ENCODE measurements around the gene DNAH10.

The DNAH10 gene

GRCh38 chr12:123882161-123882705, 120.1 kb downstream of the DNAH10 start:
- H3K9me3 ChIP-seq (ENCODE audit: insufficient read depth, low read depth, low read length) = no peaks in the 10 kb centered on the region
- no peak overlapping the region for H3K4me2 ChIP-seq (ENCODE audit: low read depth, low read length, poor library complexity, severe bottlenecking)
- H3K9me2 ChIP-seq (replicated peaks; ENCODE audit: low read depth, low read length) = no peaks in the 10 kb centered on the region

GRCh38 chr12:123886258-123886657, 124.2 kb downstream of the DNAH10 start:
- Histone ChIP-seq H3K4me3 (ENCODE audit: low read length, poor library complexity, severe bottlenecking) (no peak overlapping the region), H3K9me3 (ENCODE audit: insufficient read depth, low read depth, low read length) (no peaks in the 10 kb centered on the region), H3K27me3 (ENCODE audit: insufficient read depth, low read length, poor library complexity, severe bottlenecking) (no peaks in the 10 kb centered on the region), H2AFZ (ENCODE audit: low read length) (no peak overlapping the region), H3K9me2 (replicated peaks; ENCODE audit: low read depth, low read length) (no peaks in the 10 kb centered on the region), H3K79me2 (ENCODE audit: insufficient read depth, low read length) (no peaks in the 10 kb centered on the region), H3K4me2 (ENCODE audit: low read depth, low read length, poor library complexity, severe bottlenecking) (no peak overlapping the region), H3K4me1 (ENCODE audit: insufficient read depth, low read length, poor library complexity, severe bottlenecking) (peaks cover 3% of the 10 kb centered on the region), H4K20me1 (ENCODE audit: insufficient read depth, low read length, poor library complexity, severe bottlenecking) (no peaks in the 10 kb centered on the region), H3K9ac (ENCODE audit: low read depth, low read length, poor library complexity, severe bottlenecking) (no peak overlapping the region), H3K36me3 (ENCODE audit: insufficient read depth, low read length) (no peaks in the 10 kb centered on the region), H3F3A (ENCODE audit: low read depth) (no peaks in the 10 kb centered on the region)
- TF ChIP-seq EZH2phosphoT487 (IDR thresholded peaks at IDR 0.05; ENCODE audit: borderline replicate concordance) = no peak
- TF ChIP-seq CTCF (conservative IDR thresholded peaks at IDR 0.05; ENCODE audit: low read length) = no peak

More at GRCh38 chr12:123882161-123882705, 120.1 kb downstream of the DNAH10 start:
- no peaks in the 10 kb centered on the region for H3K27me3 ChIP-seq (ENCODE audit: insufficient read depth, low read length, poor library complexity, severe bottlenecking)
- no peaks in the 10 kb centered on the region for H3F3A ChIP-seq (ENCODE audit: low read depth)
- no peaks in the 10 kb centered on the region for H3K79me2 ChIP-seq (ENCODE audit: insufficient read depth, low read length)
- no peak overlapping the region for H2AFZ ChIP-seq (ENCODE audit: low read length)
- H3K9ac ChIP-seq (ENCODE audit: low read depth, low read length, poor library complexity, severe bottlenecking) = no peak overlapping the region
- H4K20me1 ChIP-seq (ENCODE audit: insufficient read depth, low read length, poor library complexity, severe bottlenecking) = no peaks in the 10 kb centered on the region
- no peaks in the 10 kb centered on the region for H3K4me1 ChIP-seq (ENCODE audit: insufficient read depth, low read length, poor library complexity, severe bottlenecking)
- TF ChIP-seq CTCF (conservative IDR thresholded peaks at IDR 0.05; ENCODE audit: low read length) (no peak), EZH2phosphoT487 (IDR thresholded peaks at IDR 0.05; ENCODE audit: borderline replicate concordance) (no peak)
- H3K36me3 ChIP-seq (ENCODE audit: insufficient read depth, low read length) = no peaks in the 10 kb centered on the region
- H3K4me3 ChIP-seq (ENCODE audit: low read length, poor library complexity, severe bottlenecking) = no peak overlapping the region

- H3K9me3 ChIP-seq (ENCODE audit: insufficient read depth, low read depth, low read length) = no peaks in the 10 kb centered on the region
- no peaks in the 10 kb centered on the region for H3K27me3 ChIP-seq (ENCODE audit: insufficient read depth, low read length, poor library complexity, severe bottlenecking)
- H3K9ac ChIP-seq (ENCODE audit: low read depth, low read length, poor library complexity, severe bottlenecking) = no peak overlapping the region
- H3K4me2 ChIP-seq (ENCODE audit: low read depth, low read length, poor library complexity, severe bottlenecking) = no peak overlapping the region
- TF ChIP-seq CTCF (conservative IDR thresholded peaks at IDR 0.05; ENCODE audit: low read length) (no peak), EZH2phosphoT487 (IDR thresholded peaks at IDR 0.05; ENCODE audit: borderline replicate concordance) (no peak)
- no peaks in the 10 kb centered on the region for H3K36me3 ChIP-seq (ENCODE audit: insufficient read depth, low read length)
- no peaks in the 10 kb centered on the region for H3F3A ChIP-seq (ENCODE audit: low read depth)
- no peak overlapping the region for H3K4me3 ChIP-seq (ENCODE audit: low read length, poor library complexity, severe bottlenecking)
- no peaks in the 10 kb centered on the region for H3K79me2 ChIP-seq (ENCODE audit: insufficient read depth, low read length)
- H4K20me1 ChIP-seq (ENCODE audit: insufficient read depth, low read length, poor library complexity, severe bottlenecking) = no peaks in the 10 kb centered on the region
- H3K4me1 ChIP-seq (ENCODE audit: insufficient read depth, low read length, poor library complexity, severe bottlenecking) = peaks cover 3% of the 10 kb centered on the region
- H2AFZ ChIP-seq (ENCODE audit: low read length) = no peak overlapping the region
- no peaks in the 10 kb centered on the region for H3K9me2 ChIP-seq (replicated peaks; ENCODE audit: low read depth, low read length)
Measured at GRCh38 chr12:123886931-123887582, 125.0 kb downstream of the DNAH10 start.

All from Loucy (cell line).